ENCODE data around the gene XRN2. TPM values are rescaled to one million over a fixed set of nuclear protein-coding genes. Genes with fewer than 3 reads are reported as not detected.

XRN2 gene
- total RNA-seq, 2 experiments from 2014 or later, result 76.5 to 81.9 TPM

DNA sequence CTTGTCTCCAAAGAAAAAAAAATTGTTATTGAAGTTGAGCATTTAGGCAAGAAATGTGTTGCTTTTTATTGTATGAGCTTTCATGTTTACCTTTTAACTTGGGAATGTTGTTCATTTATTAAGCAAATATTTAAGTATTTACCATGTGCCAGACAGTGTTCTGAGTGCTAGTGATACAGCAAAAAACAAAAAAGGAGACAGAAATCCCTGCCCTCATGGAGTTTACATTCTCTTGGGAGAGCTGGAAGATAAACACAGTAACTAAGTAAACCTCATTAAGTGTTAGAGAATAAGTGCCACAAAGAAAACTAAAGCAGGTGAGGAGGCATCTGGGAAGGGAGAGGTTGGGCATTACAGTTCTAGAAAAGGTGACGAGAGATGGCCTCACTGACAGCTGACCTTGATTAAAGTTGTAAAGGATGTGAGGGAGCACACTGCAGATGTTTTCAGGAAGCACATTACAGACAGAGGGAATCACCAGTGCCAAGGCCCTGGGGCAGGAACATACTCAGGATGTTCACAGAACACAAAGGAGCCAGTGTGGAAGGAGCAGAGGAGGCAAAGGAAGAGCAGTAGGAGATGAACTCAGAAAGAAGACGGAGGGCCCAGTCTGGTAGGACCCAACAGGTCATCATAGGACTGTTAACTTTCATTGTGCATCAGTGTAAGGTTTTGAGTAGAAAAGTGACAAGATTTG, 33.5 kb downstream of the XRN2 start:
- H3K9me3 Mint-ChIP-seq, result no peaks in the 10 kb centered on the region
- CTCF ChIA-PET, result no interaction called here
- no peak overlapping the region for H3K27ac Mint-ChIP-seq
- no peaks in the 10 kb centered on the region for H3K27me3 Mint-ChIP-seq (ENCODE audit: low read depth)
- intact Hi-C loops (cut with micrococcal nuclease), result no loop called here
- H3K4me3 Mint-ChIP-seq, result no peak overlapping the region
- H3K4me1 Mint-ChIP-seq (ENCODE audit: low read depth), result peaks cover 1% of the 10 kb centered on the region
- DNase-seq, result no peak
- peaks cover 71% of the 10 kb centered on the region for H3K36me3 Mint-ChIP-seq (ENCODE audit: low read depth)

- Mint-ChIP-seq H3K27me3 (ENCODE audit: low read depth) (no peaks in the 10 kb centered on the region), H3K4me1 (ENCODE audit: low read depth) (no peaks in the 10 kb centered on the region), H3K4me3 (no peak overlapping the region), H3K36me3 (ENCODE audit: low read depth) (peaks cover 63% of the 10 kb centered on the region), H3K9me3 (no peaks in the 10 kb centered on the region), H3K27ac (no peak overlapping the region)
- CTCF ChIA-PET, result no interaction called here
- no peak for DNase-seq
- intact Hi-C loops (cut with micrococcal nuclease), result no loop called here
These were observed 35.2 kb downstream of the XRN2 start for GRCh38 chr20:21338291-21338690.

GRCh38 chr20:21339499-21339898, 36.4 kb downstream of the XRN2 start:
- Mint-ChIP-seq H3K9me3 (no peaks in the 10 kb centered on the region), H3K4me1 (ENCODE audit: low read depth) (no peaks in the 10 kb centered on the region), H3K36me3 (ENCODE audit: low read depth) (peaks cover 57% of the 10 kb centered on the region), H3K4me3 (no peak overlapping the region), H3K27ac (no peak overlapping the region), H3K27me3 (ENCODE audit: low read depth) (no peaks in the 10 kb centered on the region)
- intact Hi-C loops (cut with micrococcal nuclease), result no loop called here
- CTCF ChIA-PET, result no interaction called here
- DNase-seq, result no peak

GRCh38 chr20:21340991-21341697, 38.0 kb downstream of the XRN2 start:
- H3K9me3 Mint-ChIP-seq, result no peaks in the 10 kb centered on the region
- no peaks in the 10 kb centered on the region for H3K4me1 Mint-ChIP-seq (ENCODE audit: low read depth)
- no peak overlapping the region for H3K4me3 Mint-ChIP-seq
- intact Hi-C loops (cut with micrococcal nuclease), result no loop called here
- peaks cover 49% of the 10 kb centered on the region for H3K36me3 Mint-ChIP-seq (ENCODE audit: low read depth)
- DNase-seq, result no peak
- CTCF ChIA-PET, result interaction anchor here (0.9 to 1.3 kb wide), 2 partner anchors 12 to 19 kb away, joined by 3 to 4 read pairs; no protein-coding TSS in a partner anchor
- H3K27me3 Mint-ChIP-seq (ENCODE audit: low read depth), result no peaks in the 10 kb centered on the region
- no peak overlapping the region for H3K27ac Mint-ChIP-seq

DNA sequence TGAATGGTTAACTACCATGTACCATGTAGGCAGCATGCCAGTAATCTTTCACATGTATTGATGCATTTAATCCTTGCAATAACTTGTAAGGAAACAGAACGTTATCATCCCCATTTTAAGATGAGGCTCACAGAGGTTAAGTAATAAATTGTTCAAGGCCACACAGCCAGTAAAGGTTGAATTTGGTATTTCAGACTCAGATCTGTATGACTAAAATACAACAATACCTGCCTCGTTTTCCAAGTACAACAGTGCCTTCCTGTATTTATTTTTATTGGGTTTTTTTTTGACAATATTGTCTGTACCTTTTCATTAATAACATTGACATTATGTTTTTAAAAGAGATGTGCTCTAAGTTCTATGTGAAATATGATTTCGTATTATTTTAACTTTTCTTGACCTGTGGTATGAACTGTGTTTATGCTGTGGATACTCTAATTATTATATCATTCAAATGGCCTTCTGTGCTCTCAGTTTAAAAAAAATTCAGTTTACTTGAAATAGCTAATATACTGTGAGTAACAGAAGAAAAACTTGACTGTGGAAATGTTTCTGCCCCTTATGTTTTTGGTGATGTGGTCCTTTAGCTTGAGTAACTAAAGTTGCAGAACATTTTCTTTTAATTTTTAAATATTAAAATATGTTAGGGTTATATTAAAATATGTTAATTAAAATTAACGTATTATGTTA, 39.7 kb downstream of the XRN2 start:
- DNase-seq, result no peak
- Mint-ChIP-seq H3K4me1 (ENCODE audit: low read depth) (no peaks in the 10 kb centered on the region), H3K9me3 (no peaks in the 10 kb centered on the region), H3K27ac (no peak overlapping the region), H3K36me3 (ENCODE audit: low read depth) (peaks cover 40% of the 10 kb centered on the region), H3K4me3 (no peak overlapping the region), H3K27me3 (ENCODE audit: low read depth) (no peaks in the 10 kb centered on the region)
- intact Hi-C loops (cut with micrococcal nuclease), result no loop called here
- CTCF ChIA-PET, result interaction anchor here (0.7 kb wide), 1 partner anchor 71 kb away, joined by 3 read pairs; no protein-coding TSS in a partner anchor

DNA sequence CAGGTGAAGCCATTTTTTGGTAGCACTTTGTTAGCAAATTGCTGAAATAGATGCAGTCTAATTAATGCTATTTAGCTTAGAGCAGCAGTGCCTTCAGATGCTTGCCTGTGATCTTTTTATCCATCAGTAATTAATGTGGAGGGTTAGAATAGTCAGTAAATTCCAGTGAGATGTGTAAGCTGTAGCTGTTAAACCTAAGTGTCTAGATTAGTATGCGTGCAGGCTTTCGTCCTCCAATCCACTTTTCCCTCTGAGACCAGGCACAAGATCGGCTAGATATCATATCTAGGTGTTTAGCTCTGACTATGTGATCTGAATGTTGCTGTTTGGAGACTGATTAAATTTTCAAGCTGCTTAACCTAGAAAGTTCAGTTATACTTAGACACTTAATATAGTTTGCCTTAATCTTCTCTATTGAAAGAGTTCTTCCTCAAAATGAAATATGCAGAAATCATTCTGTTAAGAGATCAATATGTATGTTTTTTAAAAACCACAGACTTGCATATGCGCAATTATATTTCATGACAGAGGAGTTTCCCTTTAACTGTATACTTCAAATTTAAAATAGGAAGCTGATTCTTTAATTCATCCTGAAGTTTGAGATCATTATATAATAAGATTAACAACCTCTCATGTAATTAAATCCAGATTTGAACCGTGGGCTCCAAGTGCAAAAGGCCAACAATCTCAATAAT, 41.2 kb downstream of the XRN2 start:
- no peak overlapping the region for H3K27ac Mint-ChIP-seq
- no peak overlapping the region for H3K4me3 Mint-ChIP-seq
- H3K36me3 Mint-ChIP-seq (ENCODE audit: low read depth), result peaks cover 46% of the 10 kb centered on the region
- H3K9me3 Mint-ChIP-seq, result no peaks in the 10 kb centered on the region
- CTCF ChIA-PET, result interaction anchor here (0.8 kb wide), 1 partner anchor 14 kb away, joined by 3 read pairs; no protein-coding TSS in a partner anchor
- no peaks in the 10 kb centered on the region for H3K27me3 Mint-ChIP-seq (ENCODE audit: low read depth)
- intact Hi-C loops (cut with micrococcal nuclease), result no loop called here
- no peak for DNase-seq
- no peaks in the 10 kb centered on the region for H3K4me1 Mint-ChIP-seq (ENCODE audit: low read depth)

- CTCF ChIA-PET, result interaction anchor here (0.8 to 1.9 kb wide), 2 partner anchors 14 to 109 kb away, joined by 3 to 6 read pairs; no protein-coding TSS in a partner anchor
- intact Hi-C loops (cut with micrococcal nuclease), result no loop called here
These were observed 41.8 kb downstream of the XRN2 start for GRCh38 chr20:21344961-21345360.

DNA sequence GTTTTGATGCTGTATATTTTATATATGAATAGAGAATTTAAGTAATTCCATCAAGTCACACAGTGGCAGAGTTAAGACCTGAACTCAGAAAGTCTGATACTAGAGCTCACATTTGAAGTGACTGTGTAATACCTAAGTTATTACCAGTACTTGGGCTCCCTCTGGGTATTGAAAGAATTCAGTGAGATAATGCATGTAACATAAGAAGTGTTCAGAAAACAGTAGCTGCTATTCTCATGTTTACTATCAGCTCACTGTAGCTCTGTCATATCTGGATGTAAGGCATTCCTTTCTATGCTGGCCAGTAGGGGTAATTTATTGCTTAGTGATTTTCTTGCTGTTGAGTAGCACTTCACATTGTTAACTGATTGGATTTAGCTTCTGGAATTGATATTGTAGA, 49.6 kb downstream of the XRN2 start:
- Mint-ChIP-seq H3K27ac (no peak overlapping the region), H3K27me3 (ENCODE audit: low read depth) (no peaks in the 10 kb centered on the region), H3K36me3 (ENCODE audit: low read depth) (peaks cover 25% of the 10 kb centered on the region), H3K4me3 (no peak overlapping the region), H3K9me3 (no peaks in the 10 kb centered on the region), H3K4me1 (ENCODE audit: low read depth) (no peaks in the 10 kb centered on the region)
- intact Hi-C loops (cut with micrococcal nuclease), result no loop called here
- CTCF ChIA-PET, result interaction anchor here (0.5 to 1.9 kb wide), 3 partner anchors 28 to 711 kb away, joined by 3 to 10 read pairs (median 3); no protein-coding TSS in a partner anchor
- no peak for DNase-seq

More at GRCh38 chr20:21344961-21345360, 41.8 kb downstream of the XRN2 start:
- no peaks in the 10 kb centered on the region for H3K9me3 Mint-ChIP-seq
- no peak overlapping the region for H3K27ac Mint-ChIP-seq
- H3K4me1 Mint-ChIP-seq (ENCODE audit: low read depth), result no peaks in the 10 kb centered on the region
- no peaks in the 10 kb centered on the region for H3K27me3 Mint-ChIP-seq (ENCODE audit: low read depth)
- DNase-seq, result no peak
- H3K36me3 Mint-ChIP-seq (ENCODE audit: low read depth), result peaks cover 42% of the 10 kb centered on the region
- H3K4me3 Mint-ChIP-seq, result no peak overlapping the region

DNA sequence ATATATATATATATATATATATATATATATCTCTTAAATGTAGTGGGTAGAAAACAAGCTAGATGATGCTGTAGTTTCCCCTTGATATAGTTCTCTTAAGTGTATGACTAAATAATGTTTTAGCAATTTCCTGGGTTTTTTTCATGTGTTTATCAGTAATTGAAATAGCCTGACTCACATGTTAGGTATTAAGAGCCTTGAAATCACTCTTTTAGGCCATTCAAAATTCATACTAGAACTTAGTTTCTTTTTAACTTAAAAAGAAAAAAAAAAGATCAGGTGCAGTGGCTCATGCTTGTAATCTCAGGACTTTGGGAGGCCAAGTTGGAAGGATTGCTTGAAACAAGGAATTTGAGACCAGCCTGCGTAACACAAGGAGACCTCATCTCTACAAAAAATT, 50.1 kb downstream of the XRN2 start:
- DNase-seq, result no peak
- Mint-ChIP-seq H3K27ac (no peak overlapping the region), H3K36me3 (ENCODE audit: low read depth) (peaks cover 19% of the 10 kb centered on the region), H3K4me1 (ENCODE audit: low read depth) (no peaks in the 10 kb centered on the region), H3K27me3 (ENCODE audit: low read depth) (no peaks in the 10 kb centered on the region), H3K4me3 (no peak overlapping the region), H3K9me3 (no peaks in the 10 kb centered on the region)
- CTCF ChIA-PET, result interaction anchor here (0.5 to 1.9 kb wide), 4 partner anchors 12 to 712 kb away, joined by 3 to 10 read pairs (median 4); no protein-coding TSS in a partner anchor
- intact Hi-C loops (cut with micrococcal nuclease), result no loop called here

- no peak overlapping the region for H3K4me3 Mint-ChIP-seq
- no peaks in the 10 kb centered on the region for H3K27me3 Mint-ChIP-seq (ENCODE audit: low read depth)
- H3K9me3 Mint-ChIP-seq, result no peaks in the 10 kb centered on the region
- H3K36me3 Mint-ChIP-seq (ENCODE audit: low read depth), result peaks cover 20% of the 10 kb centered on the region
- peaks cover 8% of the 10 kb centered on the region for H3K4me1 Mint-ChIP-seq (ENCODE audit: low read depth)
- H3K27ac Mint-ChIP-seq, result no peak overlapping the region
- DNase-seq, result no peak
- CTCF ChIA-PET, result no interaction called here
- intact Hi-C loops (cut with micrococcal nuclease), result no loop called here
These were observed 52.9 kb downstream of the XRN2 start for GRCh38 chr20:21355981-21356380.

DNA sequence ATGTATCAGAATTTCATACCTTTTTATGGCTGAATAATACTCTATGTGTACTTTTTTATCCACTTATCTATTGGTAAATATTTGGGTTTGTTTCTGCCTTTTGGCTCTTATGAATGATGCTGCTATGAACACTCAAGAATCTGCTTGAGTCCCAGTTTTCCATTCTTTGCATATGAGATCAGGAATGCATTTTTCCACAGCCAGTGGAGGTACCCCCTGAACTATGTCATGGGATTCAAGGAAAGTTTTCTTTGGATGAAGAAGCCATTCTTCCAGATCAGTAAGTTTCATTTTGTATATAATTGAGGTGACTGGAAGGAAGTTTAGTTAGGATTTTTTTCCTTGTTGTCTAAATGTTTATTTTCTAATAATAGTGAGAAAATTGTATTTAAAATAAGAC, 53.3 kb downstream of the XRN2 start:
- H3K36me3 Mint-ChIP-seq (ENCODE audit: low read depth), result peaks cover 22% of the 10 kb centered on the region

GRCh38 chr20:21357844-21358243, 54.7 kb downstream of the XRN2 start:
- CTCF ChIA-PET, result no interaction called here
- intact Hi-C loops (cut with micrococcal nuclease), result no loop called here
- no peaks in the 10 kb centered on the region for H3K27me3 Mint-ChIP-seq (ENCODE audit: low read depth)
- H3K9me3 Mint-ChIP-seq, result no peaks in the 10 kb centered on the region
- H3K4me1 Mint-ChIP-seq (ENCODE audit: low read depth), result peaks cover 9% of the 10 kb centered on the region
- H3K4me3 Mint-ChIP-seq, result no peak overlapping the region
- DNase-seq, result no peak
- H3K27ac Mint-ChIP-seq, result no peak overlapping the region
- H3K36me3 Mint-ChIP-seq (ENCODE audit: low read depth), result peaks cover 28% of the 10 kb centered on the region

More for the DNA sequence above, 53.3 kb downstream of the XRN2 start:
- H3K27me3 Mint-ChIP-seq (ENCODE audit: low read depth), result no peaks in the 10 kb centered on the region
- no peak for DNase-seq
- no peak overlapping the region for H3K27ac Mint-ChIP-seq
- peaks cover 9% of the 10 kb centered on the region for H3K4me1 Mint-ChIP-seq (ENCODE audit: low read depth)
- no peak overlapping the region for H3K4me3 Mint-ChIP-seq
- CTCF ChIA-PET, result interaction anchor here (1.0 kb wide), 1 partner anchor 121 kb away, joined by 3 read pairs; no protein-coding TSS in a partner anchor
- intact Hi-C loops (cut with micrococcal nuclease), result no loop called here
- H3K9me3 Mint-ChIP-seq, result no peaks in the 10 kb centered on the region

All from activated naive CD4-positive, alpha-beta T cell treated with anti-CD3 and anti-CD28 coated beads for 36 hours (primary cell).